Right atrium auricular region (tissue), 2 donors: ENCODE measurements around the gene BEX3. TPM values are rescaled to one million over a fixed set of nuclear protein-coding genes. Genes with fewer than 3 reads are reported as not detected.
"Not testable (repeated sequence)": the region's sequence is repeated elsewhere in the genome, so short reads cannot be mapped to it uniquely, and the experiment has no call there.

Source experiments
- DNase-seq: peaks from one replicate; pipeline ENCODE4 v3.0.0-alpha.2; 2019; ENCODE audit warnings: low spot score
- H3K27ac ChIP-seq, 2 donors: fragments of 200-600 bp; sonication (generic); 1 replicate in 1 of 2; 2 replicates in 1 of 2; pipeline ENCODE4 v1.5.1; 2016 to 2019
- H3K27me3 ChIP-seq, 2 donors: fragments of 200-600 bp; sonication (generic); one replicate each; pipeline versions ENCODE4 v1.5.1 to v1.6.0; 2017 to 2019
- H3K36me3 ChIP-seq: fragments of 200-600 bp; sonication (generic); one replicate; pipeline ENCODE4 v1.5.1; 2016
- H3K4me1 ChIP-seq, 2 donors: fragments of 200-600 bp; sonication (generic); one replicate each; pipeline versions ENCODE4 v1.5.1 to v1.6.0; 2017 to 2019
- H3K4me3 ChIP-seq, 2 donors: fragments of 200-600 bp; sonication (generic); 1 replicate in 1 of 2; 2 replicates in 1 of 2; pipeline ENCODE4 v1.5.1; 2017 to 2019; ENCODE audit warnings: mild to moderate bottlenecking in 1 of 2, moderate library complexity in 1 of 2
- H3K9me3 ChIP-seq, 2 donors: fragments of 200-600 bp; sonication (generic); one replicate each; pipeline ENCODE4 v1.5.1; 2019
- total RNA-seq, 2 donors: library from RNA; depleted of rRNA; stranded (reverse); fragments of >200 nt; gene quantifications; one replicate each; pipeline ENCODE4 v1.1.0, GENCODE V29; 2016
- TF ChIP-seq, protein P1 (sequence below), 2 donors: fragments of 200-600 bp; sonication (generic); IDR thresholded peaks; one replicate each; pipeline ENCODE4 v1.5.1; 2019; ENCODE audit warnings: antibody characterized with exemption in 2 of 2

Gene BEX3
- total RNA-seq, 2 donors from 2014 or later, result 201 to 229 TPM

- H3K27me3 ChIP-seq, result no peaks in the 10 kb centered on the region
- H3K27ac ChIP-seq, result no peak overlapping the region
- DNase-seq, result no peak
- H3K9me3 ChIP-seq, result no peaks in the 10 kb centered on the region
- no peak overlapping the region for H3K4me3 ChIP-seq
- no peaks in the 10 kb centered on the region for H3K36me3 ChIP-seq
- TF ChIP-seq, protein P1, sequence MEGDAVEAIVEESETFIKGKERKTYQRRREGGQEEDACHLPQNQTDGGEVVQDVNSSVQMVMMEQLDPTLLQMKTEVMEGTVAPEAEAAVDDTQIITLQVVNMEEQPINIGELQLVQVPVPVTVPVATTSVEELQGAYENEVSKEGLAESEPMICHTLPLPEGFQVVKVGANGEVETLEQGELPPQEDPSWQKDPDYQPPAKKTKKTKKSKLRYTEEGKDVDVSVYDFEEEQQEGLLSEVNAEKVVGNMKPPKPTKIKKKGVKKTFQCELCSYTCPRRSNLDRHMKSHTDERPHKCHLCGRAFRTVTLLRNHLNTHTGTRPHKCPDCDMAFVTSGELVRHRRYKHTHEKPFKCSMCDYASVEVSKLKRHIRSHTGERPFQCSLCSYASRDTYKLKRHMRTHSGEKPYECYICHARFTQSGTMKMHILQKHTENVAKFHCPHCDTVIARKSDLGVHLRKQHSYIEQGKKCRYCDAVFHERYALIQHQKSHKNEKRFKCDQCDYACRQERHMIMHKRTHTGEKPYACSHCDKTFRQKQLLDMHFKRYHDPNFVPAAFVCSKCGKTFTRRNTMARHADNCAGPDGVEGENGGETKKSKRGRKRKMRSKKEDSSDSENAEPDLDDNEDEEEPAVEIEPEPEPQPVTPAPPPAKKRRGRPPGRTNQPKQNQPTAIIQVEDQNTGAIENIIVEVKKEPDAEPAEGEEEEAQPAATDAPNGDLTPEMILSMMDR (IDR thresholded peaks at IDR 0.05), result no peak
- no peaks in the 10 kb centered on the region for H3K4me1 ChIP-seq
Observed at GRCh38 chrX:103406256-103406655, 29.9 kb downstream of the BEX3 start.

- Histone ChIP-seq H3K9me3 (no peaks in the 10 kb centered on the region), H3K27ac (no peak overlapping the region), H3K4me3 (no peak overlapping the region), H3K36me3 (no peaks in the 10 kb centered on the region), H3K27me3 (no peaks in the 10 kb centered on the region), H3K4me1 (no peaks in the 10 kb centered on the region)
- DNase-seq, result no peak
- TF ChIP-seq, protein P1 (IDR thresholded peaks at IDR 0.05), result no peak
Observed at GRCh38 chrX:103407776-103408175, 31.4 kb downstream of the BEX3 start.

GRCh38 chrX:103411721-103412120 lies 35.4 kb downstream of the BEX3 start:
- H3K9me3 ChIP-seq, H3K36me3 ChIP-seq, H3K27ac ChIP-seq, H3K4me1 ChIP-seq, H3K4me3 ChIP-seq, H3K27me3 ChIP-seq, DNase-seq: not testable (repeated sequence)

DNA sequence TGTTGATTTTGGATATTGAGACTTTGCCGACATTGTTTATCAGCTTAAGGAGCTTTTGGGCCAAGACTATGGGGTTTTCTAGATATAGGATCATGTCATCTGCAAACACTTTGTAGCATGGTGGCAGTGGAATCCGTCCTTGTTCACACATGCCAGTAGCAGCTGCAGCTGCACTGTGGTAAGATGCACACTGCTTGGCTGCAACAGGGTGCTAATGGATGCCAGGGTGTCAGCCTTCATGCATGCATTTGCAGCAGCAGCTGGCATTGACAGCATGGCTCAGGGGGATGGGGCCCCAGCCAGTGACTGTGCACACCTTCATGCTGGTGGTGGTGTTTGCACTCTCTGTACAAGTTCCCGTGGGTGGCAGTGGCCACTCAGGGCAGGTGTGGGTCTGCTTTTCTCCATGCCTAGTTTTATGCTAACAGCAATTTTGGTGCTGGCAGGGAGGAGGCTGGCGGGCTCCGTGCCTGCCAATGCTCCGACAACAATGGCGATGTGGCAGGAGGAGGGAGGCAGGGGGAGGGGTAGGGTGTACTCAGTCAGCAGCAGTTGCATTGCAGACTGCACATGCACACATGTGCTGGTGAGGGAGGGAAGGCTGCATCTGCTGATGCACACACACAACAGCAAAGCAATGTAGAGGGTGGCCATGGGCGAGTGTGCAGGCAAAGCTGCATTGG lies 37.5 kb downstream of the BEX3 start:
- no peaks in the 10 kb centered on the region for H3K4me1 ChIP-seq
- H3K36me3 ChIP-seq, result no peaks in the 10 kb centered on the region
- TF ChIP-seq, protein P1 (IDR thresholded peaks at IDR 0.05), result no peak
- H3K4me3 ChIP-seq, result no peak overlapping the region
- H3K27ac ChIP-seq, result no peak overlapping the region
- H3K9me3 ChIP-seq, result no peaks in the 10 kb centered on the region
- no peak for DNase-seq
- no peaks in the 10 kb centered on the region for H3K27me3 ChIP-seq

DNA sequence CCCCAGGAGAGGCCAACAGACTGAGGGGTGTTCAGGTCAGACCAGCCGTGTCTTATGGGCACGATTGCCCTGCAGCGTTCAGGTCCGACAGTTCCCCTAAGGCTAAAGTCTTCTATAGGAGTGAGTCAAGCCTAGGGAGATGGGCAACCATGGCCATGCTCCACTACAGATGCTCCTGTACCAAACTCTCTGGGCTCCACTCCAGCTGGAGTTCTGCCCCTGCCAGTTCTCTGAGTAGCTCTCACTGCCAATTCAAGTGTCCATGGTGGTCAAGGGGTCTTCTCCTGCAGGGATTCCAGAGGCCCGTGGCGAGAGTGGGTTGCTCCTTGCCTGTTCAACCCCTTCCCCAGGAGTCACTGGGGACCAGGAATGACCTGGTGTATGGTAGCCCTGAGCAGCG lies 38.2 kb downstream of the BEX3 start:
- Histone ChIP-seq H3K4me3 (no peak overlapping the region), H3K9me3 (no peaks in the 10 kb centered on the region), H3K27ac (no peak overlapping the region), H3K4me1 (no peaks in the 10 kb centered on the region), H3K36me3 (no peaks in the 10 kb centered on the region), H3K27me3 (no peaks in the 10 kb centered on the region)
- TF ChIP-seq, protein P1 (IDR thresholded peaks at IDR 0.05), result no peak
- no peak for DNase-seq

DNA sequence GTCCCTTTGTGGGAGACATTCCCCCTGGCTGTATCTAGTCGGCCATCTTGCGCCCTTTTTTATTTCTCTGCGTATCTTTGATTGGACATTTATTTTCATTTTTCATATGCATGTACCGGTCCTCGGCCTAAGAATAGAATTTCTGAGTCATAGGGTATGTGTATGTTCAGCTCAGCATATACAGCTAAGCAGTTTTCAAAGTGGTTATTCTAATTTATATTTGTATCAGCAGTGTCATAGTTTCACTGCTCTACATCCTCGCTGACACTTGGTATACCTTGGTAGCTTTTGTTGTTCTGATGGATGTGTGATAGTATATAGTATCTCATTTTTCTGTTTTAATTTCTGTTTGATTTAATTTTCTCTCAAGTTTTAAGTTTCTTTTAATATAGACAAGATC lies 38.7 kb downstream of the BEX3 start:
- TF ChIP-seq, protein P1 (IDR thresholded peaks at IDR 0.05), result no peak
- no peak for DNase-seq
- Histone ChIP-seq H3K9me3 (no peaks in the 10 kb centered on the region), H3K36me3 (no peaks in the 10 kb centered on the region), H3K4me1 (no peaks in the 10 kb centered on the region), H3K4me3 (no peak overlapping the region), H3K27me3 (no peaks in the 10 kb centered on the region), H3K27ac (no peak overlapping the region)
